ENCODE results near the gene ARMH2. TPM values are rescaled to one million over a fixed set of nuclear protein-coding genes. Genes with fewer than 3 reads are reported as not detected.

ARMH2 gene
- total RNA-seq, 4 donors from 2014 or later: not detected

GRCh38 chr6:24833711-24834386, 35.1 kb upstream of the ARMH2 start:
- Histone ChIP-seq H3K27ac (no peak overlapping the region), H3K4me3 (no peak overlapping the region), H3K36me3 (no peaks in the 10 kb centered on the region), H3K4me1 (peaks cover 0 to 29% (median 10%) of the 10 kb centered on the region in 3 donors), H3K9me3 (no peaks in the 10 kb centered on the region), H3K27me3 (no peaks in the 10 kb centered on the region)
- intact Hi-C loops (cut with DNase I): no loop called here
- 85 to 88% methylated on average over 4 of the region's 4 CpGs for WGBS, 2 donors
- no peak for DNase-seq
- TF ChIP-seq CTCF (IDR thresholded peaks at IDR 0.05): no peak
- TF ChIP-seq POLR2A (IDR thresholded peaks at IDR 0.05): no peak

GRCh38 chr6:24832794-24833193, 34.1 kb upstream of the ARMH2 start:
- intact Hi-C loops (cut with DNase I): no loop called here
- H3K9me3 ChIP-seq: no peaks in the 10 kb centered on the region
- TF ChIP-seq CTCF (IDR thresholded peaks at IDR 0.05) (no peak), POLR2A (IDR thresholded peaks at IDR 0.05) (no peak)
- no peak overlapping the region for H3K4me3 ChIP-seq
- 100% methylated on average over 1 of the region's 1 CpG for WGBS, 2 donors
- H3K4me1 ChIP-seq: peaks cover 0 to 35% (median 12%) of the 10 kb centered on the region in 3 donors
- H3K27me3 ChIP-seq: no peaks in the 10 kb centered on the region
- H3K36me3 ChIP-seq: peaks cover 0 to 2% (median 0%) of the 10 kb centered on the region in 3 donors
- H3K27ac ChIP-seq: peak overlapping the region in 1 of 4 donors; percentile 15
- no peak for DNase-seq

GRCh38 chr6:24831771-24832716, 33.3 kb upstream of the ARMH2 start:
- peak overlapping the region in 2 of 4 donors; percentile 15 to 39 for H3K27ac ChIP-seq
- peaks cover 0 to 7% (median 0%) of the 10 kb centered on the region in 3 donors for H3K36me3 ChIP-seq
- peaks cover 0 to 42% (median 19%) of the 10 kb centered on the region in 3 donors for H3K4me1 ChIP-seq
- WGBS, 2 donors: 72 to 78% methylated on average over 10 of the region's 10 CpGs
- no peak for TF ChIP-seq POLR2A (IDR thresholded peaks at IDR 0.05)
- no peak for TF ChIP-seq CTCF (IDR thresholded peaks at IDR 0.05)
- H3K9me3 ChIP-seq: no peaks in the 10 kb centered on the region
- H3K4me3 ChIP-seq: no peak overlapping the region
- no peaks in the 10 kb centered on the region for H3K27me3 ChIP-seq
- intact Hi-C loops (cut with DNase I): no loop called here
- DNase-seq: no peak

- whole genome bisulfite sequencing, 2 donors: 89% methylated on average over 3 of the region's 3 CpGs
- no peaks in the 10 kb centered on the region for H3K9me3 ChIP-seq
- intact Hi-C loops (cut with DNase I): no loop called here
Measured at GRCh38 chr6:24829657-24830056, 30.9 kb upstream of the ARMH2 start.

More at GRCh38 chr6:24829657-24830056, 30.9 kb upstream of the ARMH2 start:
- DNase-seq: no peak
- Histone ChIP-seq H3K27me3 (no peaks in the 10 kb centered on the region), H3K4me1 (peaks cover 0 to 36% (median 13%) of the 10 kb centered on the region in 3 donors), H3K27ac (no peak overlapping the region), H3K4me3 (no peak overlapping the region), H3K36me3 (peaks cover 0 to 7% (median 0%) of the 10 kb centered on the region in 3 donors)
- TF ChIP-seq CTCF (IDR thresholded peaks at IDR 0.05): no peak
- no peak for TF ChIP-seq POLR2A (IDR thresholded peaks at IDR 0.05)

Data from esophagus squamous epithelium (tissue), 5 donors.